Smooth muscle cell (in vitro differentiated cells): ENCODE data around the gene SLC36A1. TPM values are rescaled to one million over a fixed set of nuclear protein-coding genes. Genes with fewer than 3 reads are reported as not detected.

ENCODE experiments used
- DNase-seq: peaks from one replicate; lab custom pipeline; 2025; ENCODE audit not compliant: unreplicated experiment; lab: John Stamatoyannopoulos, UW
- H2AFZ ChIP-seq: fragments of 200-600 bp; sonication (generic); 2 replicates; pipeline ENCODE4 v1.6.0; 2016; ENCODE audit warnings: antibody characterized with exemption, low read depth, mild to moderate bottlenecking
- H3F3A ChIP-seq: fragments of 200-600 bp; sonication (generic); 2 replicates; pipeline ENCODE4 v1.6.0; 2017; ENCODE audit warnings: antibody characterized with exemption, low read depth
- H3K27ac ChIP-seq: fragments of 200-600 bp; sonication (generic); 2 replicates; pipeline ENCODE4 v1.5.1; 2016; ENCODE audit warnings: low read depth, mild to moderate bottlenecking
- H3K27me3 ChIP-seq: fragments of 200-600 bp; sonication (generic); 2 replicates; pipeline ENCODE4 v1.6.1; 2016; ENCODE audit warnings: low read depth, mild to moderate bottlenecking
- H3K36me3 ChIP-seq: fragments of 200-600 bp; sonication (generic); 2 replicates; pipeline ENCODE4 v1.5.1; 2016; ENCODE audit warnings: low read depth
- H3K4me1 ChIP-seq: fragments of 200-600 bp; sonication (generic); 2 replicates; pipeline ENCODE4 v1.5.1; 2016; ENCODE audit warnings: low read depth
- H3K4me2 ChIP-seq: fragments of 200-600 bp; sonication (generic); 2 replicates; pipeline ENCODE4 v1.6.0; 2016; ENCODE audit warnings: mild to moderate bottlenecking
- H3K4me3 ChIP-seq: fragments of 200-600 bp; sonication (generic); 2 replicates; pipeline ENCODE4 v1.5.1; 2016; ENCODE audit warnings: mild to moderate bottlenecking
- H3K79me2 ChIP-seq: fragments of 200-600 bp; sonication (generic); 2 replicates; pipeline ENCODE4 v1.6.0; 2016; ENCODE audit warnings: low read depth, mild to moderate bottlenecking
- H3K9ac ChIP-seq: fragments of 200-600 bp; sonication (generic); 2 replicates; pipeline ENCODE4 v1.6.0; 2016; ENCODE audit warnings: low read depth
- H3K9me3 ChIP-seq: fragments of 200-600 bp; sonication (generic); replicated peaks from 2 replicates; pipeline ENCODE4 v1.5.1; 2016; ENCODE audit warnings: low read depth
- H4K20me1 ChIP-seq: fragments of 200-600 bp; sonication (generic); 2 replicates; pipeline ENCODE4 v1.6.0; 2016; ENCODE audit warnings: low read depth
- WGBS: methylation state at CpG from one replicate; pipeline ENCODE4 v1.1.7; 2016; ENCODE audit warnings: low lambda C conversion rate; 5-methylcytosine and 5-hydroxymethylcytosine counted together
- polyA plus RNA-seq: library from polyadenylated mRNA; unstranded; fragments of >200 nt; fragmentation: Nextera tagmentation; extraction: Ambion mirVana; gene quantifications from 2 replicates; pipeline ENCODE4 v1.2.1, GENCODE V29; 2016
- total RNA-seq: library from RNA; depleted of rRNA; stranded (reverse); fragments of >200 nt; gene quantifications from 2 replicates; pipeline ENCODE4 v1.2.3, GENCODE V29; 2014
- TF ChIP-seq, protein P1 (sequence below): fragments of 200-600 bp; sonication (generic); IDR thresholded peaks from 2 replicates; pipeline ENCODE4 v1.5.1; 2017; ENCODE audit warnings: borderline replicate concordance, mild to moderate bottlenecking, antibody characterized with exemption; ENCODE audit not compliant: insufficient read depth, poor library complexity, severe bottlenecking

The SLC36A1 gene
- total and polyA plus RNA-seq, 2 experiments from 2014 or later: 6.9 to 8.8 TPM

DNA sequence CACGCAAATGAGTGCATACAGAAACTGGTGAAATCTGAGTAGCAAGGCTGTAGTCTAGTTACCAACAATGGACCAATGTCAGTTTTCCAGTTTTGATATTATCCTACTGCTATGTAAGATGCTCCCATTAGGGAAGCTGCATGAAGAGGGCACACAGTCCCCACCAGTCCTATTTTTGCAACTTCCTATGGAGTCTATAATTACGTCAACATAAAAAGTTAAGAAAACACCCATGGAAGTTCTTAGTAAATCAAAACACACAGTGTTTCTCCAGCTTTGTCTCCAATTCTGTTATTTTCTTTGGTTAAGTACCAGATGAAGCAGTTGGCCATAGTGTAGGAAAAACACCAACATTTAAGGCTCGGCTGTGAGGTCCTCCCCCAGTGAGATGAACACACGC, 85.0 kb downstream of the SLC36A1 start:
- Histone ChIP-seq H3K27ac (no peak overlapping the region), H3K36me3 (no peaks in the 10 kb centered on the region), H3K4me3 (no peak overlapping the region), H3K79me2 (no peaks in the 10 kb centered on the region), H3K27me3 (peaks cover 13% of the 10 kb centered on the region), H2AFZ (no peak overlapping the region), H4K20me1 (no peaks in the 10 kb centered on the region), H3K9me3 (no peaks in the 10 kb centered on the region), H3K4me1 (no peaks in the 10 kb centered on the region), H3K9ac (no peak overlapping the region), H3K4me2 (no peak overlapping the region), H3F3A (no peaks in the 10 kb centered on the region)
- 93% methylated on average over 4 of the region's 4 CpGs for WGBS
- TF ChIP-seq, protein P1, sequence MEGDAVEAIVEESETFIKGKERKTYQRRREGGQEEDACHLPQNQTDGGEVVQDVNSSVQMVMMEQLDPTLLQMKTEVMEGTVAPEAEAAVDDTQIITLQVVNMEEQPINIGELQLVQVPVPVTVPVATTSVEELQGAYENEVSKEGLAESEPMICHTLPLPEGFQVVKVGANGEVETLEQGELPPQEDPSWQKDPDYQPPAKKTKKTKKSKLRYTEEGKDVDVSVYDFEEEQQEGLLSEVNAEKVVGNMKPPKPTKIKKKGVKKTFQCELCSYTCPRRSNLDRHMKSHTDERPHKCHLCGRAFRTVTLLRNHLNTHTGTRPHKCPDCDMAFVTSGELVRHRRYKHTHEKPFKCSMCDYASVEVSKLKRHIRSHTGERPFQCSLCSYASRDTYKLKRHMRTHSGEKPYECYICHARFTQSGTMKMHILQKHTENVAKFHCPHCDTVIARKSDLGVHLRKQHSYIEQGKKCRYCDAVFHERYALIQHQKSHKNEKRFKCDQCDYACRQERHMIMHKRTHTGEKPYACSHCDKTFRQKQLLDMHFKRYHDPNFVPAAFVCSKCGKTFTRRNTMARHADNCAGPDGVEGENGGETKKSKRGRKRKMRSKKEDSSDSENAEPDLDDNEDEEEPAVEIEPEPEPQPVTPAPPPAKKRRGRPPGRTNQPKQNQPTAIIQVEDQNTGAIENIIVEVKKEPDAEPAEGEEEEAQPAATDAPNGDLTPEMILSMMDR: no peak
- no peak for DNase-seq

DNA sequence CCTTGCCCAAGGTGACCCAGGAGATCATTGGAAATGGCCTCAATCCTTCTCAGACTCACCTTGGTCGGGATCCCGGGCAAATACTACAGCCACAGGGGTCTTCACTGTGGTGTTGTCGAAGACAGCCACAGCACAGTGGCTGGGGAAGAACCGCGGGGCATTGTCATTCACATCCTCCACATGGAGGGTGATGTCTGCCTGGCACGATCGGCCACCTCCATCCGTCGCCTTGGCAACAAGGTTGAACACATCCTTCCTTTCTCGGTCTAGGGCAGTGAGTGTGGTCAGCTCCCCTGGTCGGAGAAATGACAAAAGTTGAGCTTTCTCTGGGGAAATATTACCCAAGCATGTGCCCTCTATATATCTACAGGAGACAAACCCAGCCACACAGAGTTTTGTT, 86.9 kb downstream of the SLC36A1 start:
- Histone ChIP-seq H2AFZ (no peak overlapping the region), H3K27ac (no peak overlapping the region), H4K20me1 (no peaks in the 10 kb centered on the region), H3K36me3 (no peaks in the 10 kb centered on the region), H3K9me3 (no peaks in the 10 kb centered on the region), H3K27me3 (peaks cover 14% of the 10 kb centered on the region), H3K4me1 (no peaks in the 10 kb centered on the region), H3K4me2 (no peak overlapping the region), H3K79me2 (no peaks in the 10 kb centered on the region), H3K9ac (no peak overlapping the region), H3K4me3 (no peak overlapping the region), H3F3A (no peaks in the 10 kb centered on the region)
- 81% methylated on average over 11 of the region's 11 CpGs for WGBS
- TF ChIP-seq, protein P1: no peak
- no peak for DNase-seq

DNA sequence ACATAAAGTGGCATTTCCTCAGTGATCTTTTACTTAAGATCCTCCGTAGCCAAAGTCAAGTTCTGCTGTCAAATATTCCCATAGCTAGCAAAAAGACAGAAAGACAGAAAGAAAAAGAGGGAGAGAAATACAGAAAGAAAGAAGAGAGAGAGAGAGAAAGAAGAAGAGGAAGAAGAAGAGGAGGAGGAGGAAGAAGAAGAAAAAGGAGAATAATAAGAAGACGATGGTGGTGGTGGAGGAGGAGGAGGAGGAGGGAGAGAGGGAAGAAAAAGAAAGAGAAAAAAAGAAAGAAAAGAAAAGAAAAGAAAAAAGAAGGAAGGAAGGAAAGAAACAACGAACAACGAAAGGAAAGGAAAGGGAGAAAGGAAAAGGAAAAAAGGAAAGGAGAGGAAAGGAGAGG, 89.6 kb downstream of the SLC36A1 start:
- no peaks in the 10 kb centered on the region for H3F3A ChIP-seq
- H3K4me2 ChIP-seq: no peak overlapping the region
- no peaks in the 10 kb centered on the region for H3K9me3 ChIP-seq
- H4K20me1 ChIP-seq: no peaks in the 10 kb centered on the region
- no peak overlapping the region for H3K9ac ChIP-seq
- no peak overlapping the region for H3K27ac ChIP-seq
- H3K4me3 ChIP-seq: no peak overlapping the region
- no peaks in the 10 kb centered on the region for H3K4me1 ChIP-seq
- no peaks in the 10 kb centered on the region for H3K79me2 ChIP-seq
- no peak overlapping the region for H2AFZ ChIP-seq
- H3K36me3 ChIP-seq: no peaks in the 10 kb centered on the region
- H3K27me3 ChIP-seq: peaks cover 24% of the 10 kb centered on the region
- 66% methylated on average over 4 of the region's 4 CpGs for WGBS
- TF ChIP-seq, protein P1: no peak
- DNase-seq: no peak

DNA sequence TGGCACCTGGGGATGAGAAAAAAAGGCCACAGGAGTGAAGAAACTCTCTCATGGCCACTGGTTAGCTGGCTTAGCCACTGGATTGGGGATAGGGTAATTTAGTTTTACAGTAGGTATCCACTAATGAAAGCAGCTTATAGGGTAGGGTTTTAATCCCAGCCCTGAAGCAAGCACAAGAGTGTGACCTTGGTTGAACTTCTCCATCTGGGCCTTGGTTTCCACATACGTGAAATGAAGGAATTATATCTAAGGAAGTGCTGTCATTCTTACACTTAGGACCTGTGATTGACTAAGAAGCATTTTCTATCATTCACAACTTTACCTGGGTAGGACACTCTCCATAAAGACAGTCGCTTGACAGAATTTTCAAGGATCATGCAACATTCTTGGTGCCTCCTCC, 94.2 kb downstream of the SLC36A1 start:
- Histone ChIP-seq H3K27ac (no peak overlapping the region), H2AFZ (no peak overlapping the region), H3K9me3 (no peaks in the 10 kb centered on the region), H3F3A (no peaks in the 10 kb centered on the region), H3K4me3 (no peak overlapping the region), H3K79me2 (no peaks in the 10 kb centered on the region), H3K27me3 (peaks cover 18% of the 10 kb centered on the region), H3K9ac (no peak overlapping the region), H3K4me2 (no peak overlapping the region), H4K20me1 (no peaks in the 10 kb centered on the region), H3K36me3 (no peaks in the 10 kb centered on the region), H3K4me1 (no peaks in the 10 kb centered on the region)
- TF ChIP-seq, protein P1: no peak
- 88% methylated on average over 2 of the region's 2 CpGs for WGBS
- no peak for DNase-seq
